Panc1 (cell line): ENCODE measurements around the gene MOB3A. TPM values are rescaled to one million over a fixed set of nuclear protein-coding genes. Genes with fewer than 3 reads are reported as not detected.

Experiments used
- ATAC-seq: fragments of 200-7000 bp; cut with Tn5 transposase; 2 replicates; pipeline ENCODE4 v1.9.1; 2020; ENCODE audit warnings: mild to moderate bottlenecking, moderate library complexity
- BruUV-seq: library from RNA; stranded (reverse); fragments of 400-500 nt; replicated peaks from 2 replicates; lab custom pipeline; 2021; lab: Mats Ljungman, UMichigan
- CTCF ChIA-PET: fragments of 300-600 bp; sonication (Branson Sonifier 250); formaldehyde crosslinking; loops from one replicate; lab custom pipeline; 2022; ENCODE audit warnings: antibody characterized with exemption; lab: Charles Lee
- POLR2A ChIA-PET: fragments of 300-600 bp; sonication (Branson Sonifier 250); formaldehyde crosslinking; loops from one replicate; lab custom pipeline; 2022; ENCODE audit warnings: antibody characterized with exemption; lab: Charles Lee
- DNase-seq: peaks from one replicate; pipeline ENCODE4 v3.0.0-alpha.2; 2010; ENCODE audit warnings: low read depth, low spot score
- H3K27ac ChIP-seq: 2 replicates; pipeline ENCODE4 v1.5.1; 2011; ENCODE audit warnings: mild to moderate bottlenecking, low read length, inconsistent platforms
- H3K27me3 ChIP-seq: fragments of 200-500 bp; sonication (Bioruptor generic); 2 replicates; pipeline ENCODE4 v1.6.0; 2014; ENCODE audit warnings: low read length, inconsistent platforms; ENCODE audit not compliant: control insufficient read depth, insufficient read depth
- H3K36me3 ChIP-seq: fragments of 200-500 bp; sonication (Bioruptor generic); 2 replicates; pipeline ENCODE4 v1.5.1; 2014; ENCODE audit warnings: inconsistent platforms, mild to moderate bottlenecking, low read length, moderate library complexity; ENCODE audit not compliant: control insufficient read depth, insufficient read depth
- H3K4me1 ChIP-seq: 2 replicates; pipeline ENCODE4 v1.5.1; 2011; ENCODE audit warnings: inconsistent platforms, mild to moderate bottlenecking, low read length, moderate library complexity; ENCODE audit not compliant: control insufficient read depth, insufficient read depth
- H3K4me3 ChIP-seq, 2 experiments: 2 replicates each; pipeline ENCODE4 v1.5.1; 2011 to 2012; ENCODE audit warnings: low read depth in 2 of 2, low read length in 2 of 2, mild to moderate bottlenecking in 2 of 2, inconsistent platforms in 1 of 2, moderate library complexity in 1 of 2
- H3K9me3 ChIP-seq: fragments of 200-500 bp; sonication (Bioruptor generic); 2 replicates; pipeline ENCODE4 v1.5.1; 2014; ENCODE audit warnings: low read depth, mild to moderate bottlenecking, inconsistent platforms, low read length, moderate library complexity; ENCODE audit not compliant: control insufficient read depth, insufficient read depth
- CTCF ChIP-seq: fragments of 450-650 bp; IDR thresholded peaks from 2 replicates; pipeline ENCODE4 v1.5.1; 2017; ENCODE audit warnings: mild to moderate bottlenecking
- POLR2AphosphoS5 ChIP-seq: IDR thresholded peaks from 2 replicates; pipeline ENCODE4 v1.6.1; 2012; ENCODE audit warnings: mild to moderate bottlenecking, low read depth, low read length, moderate library complexity
- REST ChIP-seq, 2 experiments: IDR thresholded peaks; 2 replicates each; pipeline ENCODE4 v1.6.1; 2011 to 2012; ENCODE audit warnings: low read depth in 2 of 2, control low read depth in 1 of 2, low read length in 1 of 2, mild to moderate bottlenecking in 1 of 2, moderate library complexity in 1 of 2; ENCODE audit not compliant: insufficient read depth in 1 of 2
- SIN3A ChIP-seq: IDR thresholded peaks from 2 replicates; pipeline ENCODE4 v1.6.1; 2012; ENCODE audit warnings: low read depth, mild to moderate bottlenecking, low read length, moderate library complexity, borderline replicate concordance; ENCODE audit not compliant: insufficient read depth
- TCF7L2 ChIP-seq: IDR thresholded peaks from 2 replicates; pipeline ENCODE4 v1.6.1; 2011; ENCODE audit warnings: mild to moderate bottlenecking, low read depth, low read length, inconsistent platforms
- in situ Hi-C: cut with HindIII; loops from 2 replicates; pipeline ENCODE4 v1.10.0; 2016; ENCODE audit warnings: low sequenced_read_pairs, low pct_unique_long_range_greater_than_20kb
- intact Hi-C: fragments of 100-400 bp; cut with micrococcal nuclease; formaldehyde crosslinking; loops from one replicate; pipeline ENCODE4 v1.10.0; 2022; ENCODE audit not compliant: unreplicated experiment
- total RNA-seq: library from RNA; stranded (reverse); gene quantifications from one replicate; pipeline ENCODE4 v1.2.1, GENCODE V29; 2021; ENCODE audit not compliant: unreplicated experiment

MOB3A gene
- total RNA-seq, 1 experiment from 2014 or later: 36.3 TPM

- ChIA-PET CTCF (interaction anchor here (0.6 kb wide), 1 partner anchor 33 kb away, joined by 4 read pairs; no protein-coding TSS in a partner anchor), POLR2A (no interaction called here)
These were observed 39.6 kb upstream of the MOB3A start for GRCh38 chr19:2135474-2136402.

More at GRCh38 chr19:2135474-2136402, 39.6 kb upstream of the MOB3A start:
- no peak overlapping the region for H3K4me3 ChIP-seq
- in situ Hi-C loops (no loop called here), intact Hi-C loops (no loop called here)
- TSS peak; percentile 46 for BruUV-seq
- no peaks in the 10 kb centered on the region for H3K27me3 ChIP-seq
- no peak overlapping the region for H3K27ac ChIP-seq
- no peaks in the 10 kb centered on the region for H3K9me3 ChIP-seq
- peak; percentile 63 for ATAC-seq
- TF ChIP-seq SIN3A (no peak), POLR2AphosphoS5 (no peak), CTCF (no peak), REST (IDR thresholded peaks at IDR 0.05; ENCODE audit: insufficient read depth in 1 of 2, low read depth in 2 of 2, low read length in 1 of 2) (no peak), TCF7L2 (no peak)
- DNase-seq: no peak
- no peaks in the 10 kb centered on the region for H3K4me1 ChIP-seq
- peaks cover 3% of the 10 kb centered on the region; the same call in 1 of the 2 replicates for H3K36me3 ChIP-seq
